GM19099 (cell line): Measurements from ENCODE around the gene SRF.

Source experiments
- POLR2A ChIP-seq: IDR thresholded peaks from 3 replicates; pipeline ENCODE4 v1.6.1; 2011; ENCODE audit warnings: low read depth; ENCODE audit not compliant: insufficient read length; ENCODE audit errors: extremely low read depth

The SRF gene

DNA sequence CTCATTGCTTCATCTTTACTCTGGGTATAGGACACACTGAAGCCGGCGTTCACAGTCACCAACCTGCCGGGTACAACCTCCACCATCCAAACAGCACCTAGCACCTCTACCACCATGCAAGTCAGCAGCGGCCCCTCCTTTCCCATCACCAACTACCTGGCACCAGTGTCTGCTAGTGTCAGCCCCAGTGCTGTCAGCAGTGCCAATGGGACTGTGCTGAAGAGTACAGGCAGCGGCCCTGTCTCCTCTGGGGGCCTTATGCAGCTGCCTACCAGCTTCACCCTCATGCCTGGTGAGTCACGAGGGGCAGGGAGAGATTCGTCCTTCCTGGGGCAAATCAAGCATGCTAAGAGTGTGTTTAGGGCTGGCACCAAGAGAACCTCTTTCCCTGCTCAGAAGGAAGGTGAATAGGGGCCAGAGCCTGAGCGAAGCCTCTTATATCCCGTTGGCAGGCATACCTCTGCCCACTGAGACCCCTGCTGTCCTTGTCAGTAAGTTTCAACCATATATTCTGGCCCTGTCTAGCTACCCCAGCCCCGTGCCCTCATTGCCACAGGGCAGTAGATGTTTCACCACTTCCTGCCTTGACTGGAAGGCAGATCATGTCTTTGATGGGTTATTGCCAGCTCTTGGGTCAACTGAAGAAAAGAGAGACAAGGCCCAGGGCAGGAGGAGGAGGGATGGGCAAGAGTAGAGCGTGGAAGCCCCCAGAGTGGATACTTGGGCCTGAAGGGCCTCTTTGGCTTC is 4.8 kb downstream of the SRF start:
- TF ChIP-seq POLR2A: no peak

DNA sequence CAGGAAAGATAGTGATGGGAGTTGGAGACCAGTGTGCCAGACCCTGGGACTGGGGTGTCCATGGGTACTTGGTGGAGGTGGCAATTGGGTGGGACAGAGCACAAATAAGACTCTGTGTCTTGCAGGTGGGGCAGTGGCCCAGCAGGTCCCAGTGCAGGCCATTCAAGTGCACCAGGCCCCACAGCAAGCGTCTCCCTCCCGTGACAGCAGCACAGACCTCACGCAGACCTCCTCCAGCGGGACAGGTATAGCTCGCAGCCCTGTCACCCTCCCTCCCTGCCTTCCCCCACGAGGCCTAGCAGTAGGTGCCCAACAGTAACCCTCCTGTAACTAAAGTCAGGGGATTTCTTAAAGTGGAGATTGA is 5.3 kb downstream of the SRF start:
- no peak for TF ChIP-seq POLR2A

DNA sequence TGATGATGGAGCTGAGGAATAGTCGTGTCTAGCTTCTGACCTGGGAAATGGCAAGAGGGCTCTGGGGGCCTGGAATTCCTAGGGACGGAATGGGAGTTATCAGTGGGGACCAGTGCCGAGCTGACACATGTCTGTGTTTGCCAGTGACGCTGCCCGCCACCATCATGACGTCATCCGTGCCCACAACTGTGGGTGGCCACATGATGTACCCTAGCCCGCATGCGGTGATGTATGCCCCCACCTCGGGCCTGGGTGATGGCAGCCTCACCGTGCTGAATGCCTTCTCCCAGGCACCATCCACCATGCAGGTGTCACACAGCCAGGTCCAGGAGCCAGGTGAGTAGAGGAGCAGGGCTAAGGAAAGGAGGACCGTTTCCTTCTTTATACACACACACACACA is 7.1 kb downstream of the SRF start:
- TF ChIP-seq POLR2A: no peak

DNA sequence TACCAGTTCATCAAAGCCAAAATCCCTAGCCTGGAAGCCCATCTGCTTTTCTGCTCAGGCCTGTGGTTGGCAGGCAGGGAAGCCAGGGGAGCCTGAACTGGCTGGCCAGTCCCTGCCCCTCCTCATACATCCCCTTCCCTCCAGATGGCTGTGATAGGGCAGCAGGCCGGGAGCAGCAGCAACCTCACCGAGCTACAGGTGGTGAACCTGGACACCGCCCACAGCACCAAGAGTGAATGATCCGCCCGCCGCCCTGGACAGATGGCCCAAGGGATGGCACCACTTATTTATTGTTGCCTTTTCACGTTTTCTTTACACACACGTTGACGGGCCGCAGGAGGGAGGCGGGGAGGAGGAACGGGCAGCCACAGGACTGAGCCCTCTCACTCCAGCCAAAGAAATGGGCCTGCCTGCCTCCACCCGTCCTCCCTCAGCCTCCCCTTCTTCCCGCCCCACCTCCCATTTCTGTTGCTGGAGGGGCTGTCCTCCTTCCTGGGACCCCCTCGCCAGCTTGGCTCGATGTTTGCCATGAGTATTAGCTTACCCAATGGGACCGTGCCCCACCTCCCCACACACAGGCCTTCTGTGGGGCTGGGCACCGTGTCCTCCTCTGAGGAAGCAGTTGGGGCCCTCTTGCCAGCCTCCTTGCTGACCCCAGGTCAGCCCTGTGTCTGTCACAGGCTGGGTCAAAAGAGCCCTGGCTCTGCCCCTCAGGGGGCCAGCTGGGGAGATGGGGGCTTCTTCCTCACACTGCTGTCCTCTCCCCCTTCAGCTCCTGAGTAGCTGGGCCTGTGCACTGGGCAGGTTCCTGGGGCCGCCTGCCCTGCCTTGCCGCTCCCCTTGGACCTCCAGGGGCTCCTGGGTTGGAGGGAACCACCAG is 8.1 kb downstream of the SRF start:
- no peak for TF ChIP-seq POLR2A

DNA sequence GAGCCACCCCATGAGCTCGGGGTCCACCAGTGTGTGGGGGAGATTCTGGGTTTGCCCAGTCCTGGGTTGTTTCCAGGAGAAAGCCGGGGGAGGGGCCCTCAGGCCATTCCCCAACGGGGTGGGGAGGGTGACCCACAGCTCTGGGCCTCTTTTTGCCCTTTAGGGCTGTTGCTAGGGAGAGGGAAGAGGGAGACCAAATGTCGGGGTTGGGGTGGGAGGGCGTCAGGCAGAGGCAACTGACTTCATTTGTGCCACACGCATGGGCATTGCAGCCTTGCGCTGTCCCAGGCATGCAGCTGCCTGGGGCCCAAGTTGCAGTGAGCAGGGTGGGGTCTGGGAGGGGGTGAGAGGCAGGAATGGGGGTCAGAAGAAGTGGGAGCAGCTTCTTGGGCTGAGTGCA is 9.0 kb downstream of the SRF start:
- no peak for TF ChIP-seq POLR2A

DNA sequence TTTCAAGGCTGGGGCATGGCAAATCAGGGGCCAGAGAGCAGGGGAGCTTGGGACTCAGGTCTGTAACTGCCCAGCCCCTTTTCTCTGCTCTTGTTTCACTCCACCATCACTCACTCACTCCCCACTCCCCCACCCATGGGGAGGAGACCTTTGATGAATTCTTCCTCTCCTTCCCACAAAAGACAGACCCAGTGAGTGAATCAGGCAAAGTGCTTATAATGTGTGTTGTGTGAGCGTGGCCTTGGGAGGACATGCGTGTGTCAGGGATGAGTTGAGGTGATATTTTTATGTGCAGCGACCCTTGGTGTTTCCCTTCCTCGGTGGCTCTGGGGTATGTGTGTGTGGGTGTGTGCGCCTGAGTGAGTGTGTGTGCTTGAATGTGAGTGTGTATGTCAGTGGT is 9.9 kb downstream of the SRF start:
- TF ChIP-seq POLR2A: no peak

DNA sequence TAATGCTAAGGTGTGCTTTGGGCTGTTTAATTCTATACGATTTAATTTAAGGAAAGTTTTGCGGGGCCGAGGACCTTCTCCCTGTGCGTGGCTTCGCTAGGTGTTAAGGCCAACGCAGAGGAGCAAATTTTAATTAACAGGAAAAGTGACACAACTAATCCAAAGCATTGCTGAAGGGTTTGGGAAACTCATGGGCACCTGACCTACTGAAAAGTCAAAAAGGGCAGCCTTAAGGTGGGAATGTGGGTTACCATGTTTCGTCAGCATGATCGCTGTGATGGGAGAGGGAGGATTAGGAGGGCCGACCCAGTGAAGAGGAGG is 10.5 kb downstream of the SRF start:
- no peak for TF ChIP-seq POLR2A

DNA sequence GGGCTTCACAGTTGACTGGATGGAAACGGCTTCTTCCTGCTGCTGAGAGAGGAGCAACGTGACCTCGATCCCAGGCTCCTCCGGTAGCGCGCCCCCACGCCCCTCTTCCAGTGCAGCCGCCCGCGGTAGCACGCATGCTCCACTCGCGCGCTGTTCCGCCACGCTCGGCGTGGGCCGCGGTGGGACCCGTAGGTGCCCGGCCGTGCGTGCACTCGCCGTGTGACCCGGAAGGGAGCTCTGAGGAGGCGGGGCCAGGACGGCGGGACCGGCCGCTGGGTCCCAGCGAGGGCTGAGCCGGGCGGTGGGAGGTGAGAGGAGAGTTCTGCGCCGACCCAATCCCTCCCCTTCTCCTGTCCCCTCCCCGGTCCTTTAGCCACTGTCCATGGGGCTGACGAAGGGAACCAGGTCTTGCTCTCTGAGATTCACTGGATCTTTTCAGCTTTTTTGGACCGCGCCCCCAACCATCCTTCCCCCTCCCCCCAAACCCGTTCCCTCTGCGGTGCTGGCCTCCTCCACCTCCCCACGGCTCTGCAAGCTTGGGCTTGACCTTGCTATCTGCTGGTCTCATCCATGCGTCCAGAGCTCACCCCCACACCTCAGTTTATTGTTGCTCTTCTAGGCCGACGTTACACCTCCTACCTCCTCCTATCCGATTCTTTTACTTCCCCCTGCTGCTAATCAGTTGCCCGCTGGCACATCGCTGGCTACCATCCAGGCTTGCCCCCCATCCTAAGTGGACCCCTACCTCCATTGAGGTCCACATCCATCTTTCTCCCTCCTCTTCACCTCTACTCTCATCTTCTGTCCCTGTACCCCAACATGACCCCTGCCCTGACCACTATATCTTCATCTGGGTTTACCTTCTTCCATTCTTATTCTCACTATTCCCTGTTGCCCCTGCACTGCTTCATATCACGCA is 11.1 kb downstream of the SRF start, which contains the start of gene CUL9:
Gene CUL9 (plus strand): TSS at position 255 of the 919 bp plus-strand sequence. CDS start 2,115 bp downstream, outside the sequence.
- peak; percentile 90 for TF ChIP-seq POLR2A

DNA sequence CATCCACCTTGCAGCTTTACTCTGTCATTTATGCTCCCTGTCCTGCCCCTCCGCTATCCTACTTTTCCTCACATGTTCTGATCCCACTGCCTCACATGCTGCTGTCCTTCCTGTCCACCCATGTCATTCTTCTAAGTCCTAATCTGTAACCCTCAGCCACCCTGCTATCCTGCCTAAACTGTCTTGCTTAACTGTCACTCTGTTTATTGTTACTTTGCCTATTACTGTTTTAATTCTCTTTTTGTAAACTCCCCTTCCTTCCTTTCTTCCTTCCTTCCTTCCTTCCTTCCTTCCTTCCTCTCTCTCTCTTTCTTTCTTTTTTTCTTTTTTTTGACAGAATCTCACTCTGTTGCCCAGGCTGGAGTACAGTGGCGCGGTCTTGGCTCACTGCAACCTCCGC is 12.4 kb downstream of the SRF start:
- TF ChIP-seq POLR2A: no peak

DNA sequence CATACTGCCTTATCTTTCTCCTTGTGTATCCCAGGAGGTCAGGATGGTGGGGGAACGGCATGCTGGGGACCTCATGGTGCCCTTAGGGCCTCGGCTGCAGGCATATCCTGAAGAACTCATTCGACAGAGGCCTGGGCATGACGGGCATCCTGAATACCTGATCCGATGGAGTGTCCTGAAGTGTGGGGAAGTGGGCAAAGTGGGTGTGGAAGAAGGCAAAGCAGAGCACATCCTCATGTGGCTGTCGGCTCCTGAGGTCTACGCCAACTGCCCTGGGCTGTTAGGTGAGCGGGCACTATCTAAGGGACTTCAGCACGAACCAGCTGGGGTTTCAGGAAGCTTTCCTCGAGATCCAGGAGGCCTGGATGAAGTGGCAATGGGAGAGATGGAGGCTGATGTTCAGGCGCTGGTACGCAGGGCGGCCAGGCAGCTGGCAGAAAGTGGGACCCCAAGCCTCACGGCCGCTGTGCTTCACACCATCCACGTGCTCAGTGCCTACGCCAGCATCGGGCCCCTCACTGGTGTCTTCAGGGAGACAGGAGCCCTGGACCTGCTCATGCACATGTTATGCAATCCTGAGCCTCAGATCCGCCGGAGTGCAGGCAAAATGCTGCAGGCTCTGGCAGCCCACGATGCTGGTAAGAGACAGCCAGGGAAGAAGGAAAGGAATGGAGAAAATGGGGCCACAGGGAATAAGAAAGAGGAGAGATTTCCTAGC is 13.4 kb downstream of the SRF start:
- TF ChIP-seq POLR2A: no peak

DNA sequence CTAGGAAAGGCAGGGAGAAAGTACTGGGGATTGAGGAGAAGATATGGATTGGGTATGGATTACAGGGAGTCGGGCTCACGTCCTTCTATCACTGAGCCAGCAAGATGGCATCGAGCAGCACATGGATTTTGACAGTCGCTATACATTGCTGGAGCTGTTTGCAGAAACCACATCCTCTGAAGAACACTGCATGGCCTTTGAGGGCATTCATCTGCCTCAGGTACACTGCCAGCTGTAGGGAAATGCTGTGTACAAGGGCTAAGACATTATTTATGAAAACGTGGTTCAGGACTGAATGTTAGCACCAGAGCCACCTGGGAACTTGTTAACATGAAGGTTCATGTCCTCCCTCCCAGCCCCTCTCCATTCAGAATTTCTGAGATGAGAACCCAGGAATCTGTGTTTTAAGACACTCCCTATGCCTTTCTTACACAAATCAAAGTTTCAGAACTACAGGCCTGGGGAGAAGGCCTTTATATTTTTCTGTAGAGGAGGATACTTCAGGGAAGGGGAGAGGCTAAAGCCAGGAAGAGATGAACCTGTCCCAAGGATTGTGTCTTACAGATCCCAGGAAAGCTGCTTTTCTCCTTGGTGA is 14.4 kb downstream of the SRF start:
- no peak for TF ChIP-seq POLR2A

DNA sequence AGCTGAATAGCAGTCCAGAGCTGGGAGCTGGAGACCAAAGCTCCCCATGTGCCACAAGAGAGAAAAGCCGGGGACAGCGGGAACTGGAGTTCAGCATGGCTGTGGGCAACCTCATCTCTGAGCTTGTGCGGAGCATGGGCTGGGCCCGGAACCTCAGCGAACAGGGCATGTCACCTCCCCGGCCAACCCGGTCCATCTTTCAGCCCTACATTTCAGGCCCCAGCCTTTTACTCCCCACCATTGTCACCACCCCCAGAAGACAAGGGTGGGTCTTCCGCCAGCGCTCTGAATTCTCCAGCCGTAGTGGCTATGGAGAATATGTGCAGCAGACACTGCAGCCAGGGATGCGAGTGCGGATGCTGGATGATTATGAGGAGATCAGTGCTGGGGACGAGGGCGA is 14.9 kb downstream of the SRF start:
- no peak for TF ChIP-seq POLR2A

DNA sequence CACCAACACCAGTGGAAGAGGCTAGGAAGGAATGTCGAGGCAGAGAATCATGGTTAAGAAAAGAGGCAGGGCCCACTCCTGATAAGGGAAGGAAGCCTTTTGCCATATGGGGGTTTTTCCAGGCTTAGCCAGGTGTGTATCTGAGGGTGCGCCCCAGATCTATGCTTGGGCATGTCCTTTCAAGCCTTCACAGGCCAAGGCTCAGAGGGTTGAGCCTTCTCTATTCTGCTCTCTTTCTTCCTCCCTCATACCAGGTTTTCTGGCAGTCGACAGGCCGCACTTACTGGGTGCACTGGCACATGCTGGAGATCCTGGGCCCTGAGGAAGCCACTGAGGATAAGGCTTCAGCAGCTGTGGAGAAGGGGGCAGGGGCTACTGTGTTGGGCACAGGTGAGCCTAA is 15.6 kb downstream of the SRF start:
- no peak for TF ChIP-seq POLR2A

DNA sequence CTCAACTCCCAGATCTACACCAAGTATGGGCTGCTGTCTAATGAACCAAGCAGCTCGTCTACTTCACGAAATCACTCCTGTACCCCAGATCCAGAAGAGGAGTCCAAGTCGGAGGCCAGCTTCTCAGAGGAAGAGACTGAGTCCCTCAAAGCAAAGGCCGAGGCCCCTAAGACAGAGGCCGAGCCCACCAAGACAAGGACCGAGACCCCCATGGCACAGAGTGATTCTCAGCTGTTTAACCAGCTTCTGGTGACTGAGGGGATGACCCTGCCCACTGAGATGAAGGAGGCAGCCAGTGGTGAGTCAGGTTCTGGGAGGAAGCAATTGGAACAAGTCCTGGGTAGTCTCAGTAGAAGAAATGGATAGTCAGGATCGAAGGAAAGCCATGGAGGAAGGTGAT is 16.8 kb downstream of the SRF start:
- TF ChIP-seq POLR2A: no peak
